HG03108 (cell line): Measurements from ENCODE around the gene KDM3B.
"Not testable (repeated sequence)": the region's sequence is repeated elsewhere in the genome, so short reads cannot be mapped to it uniquely, and the experiment has no call there.

ENCODE experiments used
- ATAC-seq: cut with Tn5 transposase; IDR thresholded peaks from one replicate; pipeline ENCODE4 v1.9.1; 2021; ENCODE audit warnings: moderate library complexity; ENCODE audit not compliant: unreplicated experiment

The KDM3B gene

DNA sequence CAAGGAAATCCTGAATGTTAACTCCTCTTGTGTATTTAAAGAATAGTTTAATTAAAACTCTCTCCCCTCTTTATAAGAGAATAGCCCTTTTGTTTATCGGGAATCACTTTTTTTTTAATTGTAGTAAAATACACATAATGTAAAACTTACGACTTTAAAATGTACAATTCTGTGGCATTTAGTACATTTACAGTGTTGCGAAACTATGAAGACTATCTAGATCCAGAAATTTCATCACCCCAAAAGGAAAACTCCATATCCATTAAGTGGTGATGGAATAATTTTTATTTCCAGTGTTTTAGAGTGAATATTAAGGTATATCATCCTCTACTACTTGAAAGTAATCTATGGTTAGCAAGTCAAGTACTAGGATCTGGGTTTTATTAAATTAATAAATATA lies 36.8 kb downstream of the KDM3B start:
- no peak for ATAC-seq

DNA sequence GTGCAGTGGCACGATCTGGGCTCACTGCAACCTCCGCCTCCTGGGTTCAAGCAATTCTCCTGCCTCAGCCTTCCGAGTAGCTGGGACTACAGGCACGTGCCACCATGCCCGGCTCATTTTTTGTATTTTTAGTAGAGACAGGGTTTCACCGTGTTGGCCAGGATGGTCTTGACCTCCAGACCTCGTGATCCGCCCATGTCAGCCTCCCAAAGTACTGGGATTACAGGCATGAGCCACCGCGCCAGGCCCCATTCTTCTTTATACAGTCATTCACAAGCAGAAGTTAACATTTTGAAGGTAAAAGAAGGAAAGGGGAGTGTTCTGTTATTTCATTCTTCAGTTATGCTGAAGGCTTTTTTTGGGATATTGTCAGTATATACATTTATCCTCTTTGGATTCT lies 37.4 kb downstream of the KDM3B start:
- not testable (repeated sequence) for ATAC-seq

DNA sequence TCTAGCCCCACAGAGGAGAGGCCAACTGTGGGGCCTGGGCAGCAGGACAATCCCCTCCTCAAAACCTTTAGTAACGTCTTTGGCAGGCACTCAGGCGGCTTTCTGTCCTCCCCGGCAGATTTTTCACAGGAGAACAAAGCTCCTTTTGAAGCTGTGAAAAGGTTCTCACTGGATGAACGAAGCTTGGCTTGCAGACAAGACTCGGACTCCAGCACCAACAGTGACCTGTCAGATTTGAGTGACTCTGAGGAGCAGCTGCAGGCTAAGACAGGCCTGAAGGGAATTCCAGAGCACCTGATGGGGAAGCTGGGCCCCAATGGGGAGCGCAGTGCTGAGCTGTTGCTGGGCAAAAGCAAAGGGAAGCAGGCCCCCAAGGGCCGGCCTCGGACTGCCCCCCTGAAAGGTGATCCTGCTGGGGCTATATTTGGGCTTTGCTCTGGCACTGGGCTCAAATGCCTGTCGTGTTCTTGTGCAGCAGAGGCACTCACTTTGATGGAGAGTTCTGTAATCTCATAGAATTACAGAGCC lies 39.4 kb downstream of the KDM3B start:
- no peak for ATAC-seq

DNA sequence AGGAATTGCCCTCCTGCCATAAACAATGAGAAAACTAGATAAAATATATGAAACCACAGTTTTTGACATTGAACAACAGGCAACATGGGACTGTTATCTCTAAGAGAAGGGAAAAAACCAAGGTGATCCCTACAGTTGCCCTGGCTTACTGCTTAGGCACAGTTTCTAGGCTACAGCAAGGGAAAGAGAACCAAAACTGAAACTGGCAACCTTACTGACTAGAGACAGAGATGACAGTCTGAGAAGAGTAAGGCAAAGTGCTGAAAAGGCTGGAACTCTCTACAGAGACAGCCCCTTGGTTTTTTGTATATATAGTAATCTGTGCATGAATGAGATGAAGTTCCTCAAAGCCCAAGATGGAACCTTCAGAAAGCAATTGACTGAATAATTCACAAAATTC lies 50.2 kb downstream of the KDM3B start:
- peak; percentile 84 for ATAC-seq

DNA sequence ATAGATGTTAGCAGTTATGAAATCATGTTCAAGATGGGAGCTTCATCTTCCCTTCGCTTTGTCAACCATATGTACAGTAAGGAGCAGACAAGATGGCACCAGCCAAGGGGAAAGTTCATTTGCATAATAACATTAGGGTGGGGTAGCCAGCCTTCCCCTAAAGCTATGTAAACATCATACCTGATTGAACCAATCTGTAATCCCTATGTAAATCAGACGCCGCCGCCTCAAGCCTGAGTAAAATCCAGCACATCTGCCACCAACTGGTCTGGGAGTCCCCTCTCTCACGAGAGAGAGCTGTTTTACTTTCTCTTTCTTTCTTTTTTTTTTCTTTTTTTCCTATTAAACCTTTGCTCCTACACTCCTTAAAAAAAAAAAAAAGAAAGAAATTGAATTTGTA lies 55.5 kb downstream of the KDM3B start:
- peak; percentile 71 for ATAC-seq

DNA sequence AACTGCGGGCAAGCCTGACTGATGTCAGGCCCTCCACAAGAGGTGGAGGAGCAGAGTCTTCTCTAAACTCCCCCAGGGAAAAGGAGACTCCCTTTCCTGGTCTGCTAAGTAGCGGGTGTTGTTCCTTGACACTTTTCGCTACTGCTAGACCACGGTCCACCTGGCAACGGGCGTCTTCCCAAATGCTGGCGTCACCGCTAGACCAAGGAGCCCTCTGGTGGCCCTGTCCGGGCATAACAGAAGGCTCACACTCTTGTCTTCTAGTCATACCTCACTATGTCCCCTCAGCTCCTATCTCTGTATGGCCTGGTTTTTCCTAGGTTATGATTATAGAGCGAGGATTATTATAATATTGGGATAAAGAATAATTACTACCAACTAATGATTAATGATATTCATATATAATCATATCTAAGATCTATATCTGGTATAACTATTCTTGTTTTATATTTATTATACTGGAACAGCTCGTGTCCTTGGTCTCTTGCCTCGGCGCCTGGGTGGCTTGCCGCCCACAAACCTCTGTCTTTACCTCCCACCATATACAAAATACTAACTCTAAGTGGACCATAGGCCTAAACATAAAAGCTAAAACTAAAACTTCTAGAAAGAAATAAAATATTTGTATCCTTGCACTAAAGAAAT lies 58.6 kb downstream of the KDM3B start:
- ATAC-seq, result not testable (repeated sequence)

DNA sequence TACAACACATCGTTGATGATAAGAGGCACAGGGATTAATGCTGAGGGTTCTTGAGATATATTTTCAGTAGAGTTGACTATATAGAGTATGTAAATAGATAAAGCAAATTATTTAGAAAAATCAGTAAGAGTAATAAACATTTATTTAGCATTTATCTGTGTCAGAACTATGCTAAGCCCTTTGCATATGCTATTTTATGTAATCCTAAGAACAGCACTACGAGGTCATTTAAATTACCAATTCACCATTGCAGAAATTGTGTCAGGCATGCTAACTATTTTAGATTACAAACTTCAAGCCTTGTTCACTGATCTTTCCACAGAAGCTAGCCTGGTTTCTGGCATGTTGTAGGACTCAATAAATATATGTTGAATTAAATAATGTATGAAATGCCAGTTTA lies 66.0 kb downstream of the KDM3B start:
- no peak for ATAC-seq

DNA sequence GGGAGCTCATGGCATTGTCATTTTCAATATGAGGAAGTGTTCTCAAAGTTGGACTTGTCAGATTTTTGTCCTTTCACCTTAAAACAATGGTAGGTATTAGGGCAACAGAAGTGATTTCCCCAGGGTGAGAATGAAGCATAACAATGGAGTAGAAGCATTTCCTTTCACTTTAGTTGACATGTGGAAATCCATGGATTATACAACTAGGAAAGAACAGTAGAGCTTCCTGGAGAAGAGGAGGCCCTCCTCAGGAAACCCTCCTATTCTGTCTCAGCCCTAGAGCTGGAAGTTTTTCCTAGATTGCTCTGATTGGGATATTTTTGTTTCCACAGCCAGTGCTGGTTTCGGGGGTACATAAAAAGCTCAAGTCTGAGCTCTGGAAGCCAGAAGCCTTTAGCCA lies 72.6 kb downstream of the KDM3B start:
- no peak for ATAC-seq

DNA sequence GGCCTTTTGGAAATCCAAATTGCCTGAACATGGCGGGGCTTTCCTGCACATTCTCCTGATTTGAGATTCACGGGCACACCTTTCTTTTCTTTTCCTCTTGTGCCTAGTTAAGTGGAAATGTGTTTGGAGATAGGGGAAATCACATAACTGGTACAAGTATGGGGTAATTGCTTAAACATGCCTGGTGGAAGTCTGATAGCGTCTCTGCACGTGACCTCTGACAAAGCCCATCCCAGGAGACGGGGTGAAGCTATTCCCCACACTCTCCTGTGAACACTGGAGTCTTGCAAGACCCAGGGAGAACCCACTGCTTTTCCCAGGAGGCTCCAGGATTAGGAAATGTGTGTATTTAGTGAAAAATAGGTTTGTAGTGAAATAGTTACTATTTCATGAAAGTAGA lies 83.5 kb downstream of the KDM3B start:
- ATAC-seq, result no peak

DNA sequence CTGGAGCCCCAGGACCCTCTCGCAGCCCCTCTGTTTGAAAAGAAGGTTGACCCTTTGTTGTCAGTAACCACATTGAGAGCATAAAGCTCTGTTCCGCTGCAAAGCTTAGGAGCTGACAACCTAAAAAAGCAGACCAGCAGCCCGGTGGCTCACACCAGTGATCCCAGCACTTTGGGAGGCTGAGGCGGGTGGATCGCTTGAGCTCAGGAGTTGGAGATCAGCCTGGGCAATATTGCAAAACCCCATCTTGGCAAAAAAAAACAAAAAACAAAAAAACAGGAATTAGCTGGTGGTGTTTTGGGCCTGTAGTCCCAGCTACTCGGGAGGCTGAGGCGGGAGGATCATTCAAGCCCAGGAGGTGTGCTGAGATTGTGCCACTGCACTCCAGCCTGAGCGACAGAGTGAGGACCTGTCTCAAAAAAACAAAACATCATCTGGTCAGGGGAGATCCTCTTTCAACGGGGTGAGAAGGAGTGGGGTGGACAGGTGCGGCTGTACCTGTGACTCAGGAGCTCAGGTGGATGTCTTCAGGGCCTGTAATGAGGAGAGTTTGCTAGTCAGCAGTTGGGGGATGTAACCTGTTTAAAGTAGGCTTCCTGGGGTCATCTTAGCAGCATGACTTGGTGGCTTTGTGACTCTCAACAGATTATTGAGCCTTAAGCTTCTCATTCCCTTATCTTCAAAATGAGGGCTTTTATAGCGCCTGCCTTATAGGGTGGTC lies 85.7 kb downstream of the KDM3B start:
- no peak for ATAC-seq

DNA sequence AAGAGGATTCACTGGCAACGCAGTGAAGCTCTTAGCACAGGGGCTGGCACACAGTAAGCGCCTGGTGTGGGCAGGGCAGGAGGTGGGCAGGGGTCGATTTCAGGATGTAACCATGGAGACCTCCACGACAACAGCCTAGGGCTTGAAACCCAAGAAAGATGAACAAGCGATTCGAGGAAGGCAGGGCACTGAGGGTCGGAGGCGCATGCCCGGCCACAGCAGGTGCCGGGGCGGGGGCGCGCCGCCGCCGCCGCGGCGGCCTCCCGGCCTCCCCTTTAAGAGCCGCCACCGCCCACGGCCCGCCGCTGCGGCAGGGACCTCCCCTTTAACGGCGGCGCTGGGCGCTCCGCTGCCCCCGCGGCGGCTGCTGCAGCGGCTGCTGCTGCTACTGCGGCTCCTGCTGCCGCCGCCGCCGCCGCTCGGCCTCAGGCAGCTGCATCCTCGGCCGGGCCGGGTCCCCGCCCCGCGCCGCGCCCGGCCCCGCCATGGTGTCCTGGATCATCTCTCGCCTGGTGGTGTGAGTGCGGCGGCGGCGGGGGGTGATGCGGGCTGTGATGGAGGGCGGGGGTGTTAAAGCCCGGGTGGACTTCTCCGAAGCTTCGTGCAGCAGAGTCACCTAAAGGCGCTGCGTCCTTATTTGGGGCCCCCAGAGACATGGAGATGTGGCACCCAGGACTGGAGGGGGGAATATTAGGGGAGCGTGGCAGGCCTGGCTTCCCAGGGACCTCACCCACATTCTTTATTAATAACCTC lies 86.4 kb downstream of the KDM3B start, which contains the start of gene REEP2:
Gene REEP2, plus strand, starts transcription at position 334 of the 753 bp plus-strand sequence. Its CDS starts 152 bp downstream, at position 486.
- peak; percentile 64 for ATAC-seq

DNA sequence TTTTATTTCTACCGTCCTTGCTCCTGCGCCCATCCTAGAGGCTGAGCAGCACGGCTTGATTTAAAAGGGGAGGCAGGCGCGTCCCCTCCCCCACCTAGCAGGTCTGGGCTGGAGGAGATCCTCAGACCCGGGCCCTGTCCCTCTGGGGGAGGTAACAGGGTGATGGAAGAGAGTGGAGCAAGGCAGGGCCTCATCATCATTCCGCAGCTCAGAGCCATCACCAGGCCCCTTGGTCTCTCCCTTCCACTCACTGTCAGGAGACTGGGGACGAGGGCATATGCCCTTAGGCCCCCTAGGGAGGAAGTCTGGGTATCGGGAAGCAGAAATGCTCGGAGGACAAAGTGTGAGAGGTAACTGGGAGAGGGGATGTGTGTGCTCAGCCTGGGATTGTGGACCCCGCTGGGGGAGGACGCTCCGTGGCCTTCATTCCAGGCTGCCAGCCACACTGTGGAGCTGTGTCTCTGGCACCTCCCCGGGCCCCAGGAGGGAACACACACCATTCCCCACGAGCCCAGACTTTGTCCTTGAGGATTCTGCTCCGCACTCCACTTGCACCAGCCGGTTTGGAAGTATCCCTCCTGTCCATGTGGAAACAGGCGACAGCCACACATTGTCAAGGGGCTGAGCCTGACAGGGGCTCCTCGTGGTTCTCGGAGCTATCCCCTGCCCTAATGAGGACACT lies 87.1 kb downstream of the KDM3B start:
- no peak for ATAC-seq

DNA sequence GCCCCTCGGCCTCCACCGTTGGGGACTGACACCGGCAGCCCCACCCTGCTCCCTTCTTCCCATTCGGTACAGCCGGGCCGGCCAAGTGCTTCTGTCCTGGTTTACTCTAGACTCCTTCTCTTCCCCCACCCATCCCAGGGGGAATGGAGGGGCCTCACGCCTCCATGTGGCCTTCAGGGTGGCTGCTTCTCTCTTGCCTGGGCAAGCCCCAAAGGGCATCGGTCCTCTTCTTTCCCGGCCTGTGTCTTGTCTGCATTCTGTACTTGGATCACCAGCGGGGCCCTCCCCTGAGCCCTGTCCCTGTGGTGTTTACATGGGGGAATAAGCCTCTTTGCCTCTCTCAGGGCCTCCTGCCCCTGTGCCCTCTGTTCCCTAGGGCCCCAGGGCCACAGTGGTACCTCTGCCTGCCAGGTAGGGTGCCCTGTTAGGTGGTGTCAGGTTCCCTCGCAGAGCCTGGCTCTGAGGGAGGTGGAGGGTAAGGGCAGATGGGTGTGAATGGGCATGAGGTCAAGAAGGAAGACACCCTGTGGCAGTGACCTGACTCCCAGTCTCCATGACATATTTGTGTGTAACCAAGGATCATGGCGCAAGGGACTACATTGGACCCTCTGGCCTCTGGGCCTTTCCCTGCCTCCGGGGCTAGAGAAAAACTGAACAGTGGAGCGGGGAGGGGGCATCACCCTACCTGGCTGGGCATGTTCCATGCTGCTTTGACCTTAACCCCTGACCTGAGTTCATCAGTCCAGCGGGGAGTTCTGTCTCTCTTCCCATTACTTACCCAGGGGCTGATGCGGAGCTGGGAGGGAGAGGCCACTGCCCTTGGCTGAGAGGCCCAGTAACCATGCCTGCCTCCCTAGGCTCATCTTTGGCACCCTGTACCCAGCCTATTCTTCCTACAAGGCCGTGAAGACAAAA lies 87.9 kb downstream of the KDM3B start:
- no peak for ATAC-seq

DNA sequence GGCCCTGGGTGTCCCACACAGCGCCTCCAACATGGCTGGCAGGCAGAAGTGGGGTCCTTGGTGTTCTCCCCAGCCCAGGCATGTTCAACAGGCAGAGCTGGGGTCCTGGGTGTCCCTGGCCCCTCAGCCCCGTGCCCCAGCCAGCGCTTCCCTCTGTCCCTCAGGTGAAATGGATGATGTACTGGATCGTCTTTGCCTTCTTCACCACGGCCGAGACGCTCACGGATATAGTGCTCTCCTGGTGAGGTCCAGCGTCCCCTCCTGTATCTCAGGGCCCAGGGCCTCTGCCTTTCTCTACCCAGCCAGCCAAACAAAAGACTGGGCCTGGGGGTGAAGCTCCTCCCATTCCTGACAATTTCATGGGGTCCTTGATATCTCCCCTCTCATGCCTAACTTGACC lies 88.7 kb downstream of the KDM3B start:
- no peak for ATAC-seq

DNA sequence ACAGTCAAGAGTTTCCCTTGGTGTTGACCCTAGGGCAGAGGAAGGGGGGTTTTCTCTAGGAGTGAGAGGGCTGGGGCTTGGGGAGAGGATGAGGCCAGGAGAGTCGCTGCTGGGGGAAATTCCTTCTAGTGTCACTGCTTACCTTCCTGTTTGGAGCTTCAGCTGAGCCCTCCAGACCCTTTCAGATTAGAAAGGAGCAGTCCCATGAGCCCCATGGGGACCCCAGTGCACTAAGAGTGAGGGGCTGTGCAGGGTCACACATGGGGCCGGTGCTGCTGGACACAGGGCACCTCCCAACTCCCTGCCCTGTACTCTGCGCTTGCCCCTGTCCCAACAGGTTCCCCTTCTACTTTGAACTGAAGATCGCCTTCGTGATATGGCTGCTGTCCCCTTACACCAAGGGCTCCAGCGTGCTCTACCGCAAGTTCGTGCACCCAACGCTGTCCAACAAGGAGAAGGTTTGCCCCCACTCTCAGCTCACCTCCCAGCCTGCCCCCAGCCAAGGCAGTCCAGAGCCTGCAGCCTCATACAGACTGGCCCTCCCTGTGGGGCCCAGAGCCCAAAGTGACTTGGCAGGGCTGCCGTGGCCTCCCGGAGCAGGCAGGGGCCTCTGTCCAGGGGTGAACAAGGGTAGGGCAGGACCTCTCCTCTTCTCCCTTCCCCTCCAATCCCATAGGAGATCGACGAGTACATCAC lies 91.7 kb downstream of the KDM3B start:
- ATAC-seq, result no peak

DNA sequence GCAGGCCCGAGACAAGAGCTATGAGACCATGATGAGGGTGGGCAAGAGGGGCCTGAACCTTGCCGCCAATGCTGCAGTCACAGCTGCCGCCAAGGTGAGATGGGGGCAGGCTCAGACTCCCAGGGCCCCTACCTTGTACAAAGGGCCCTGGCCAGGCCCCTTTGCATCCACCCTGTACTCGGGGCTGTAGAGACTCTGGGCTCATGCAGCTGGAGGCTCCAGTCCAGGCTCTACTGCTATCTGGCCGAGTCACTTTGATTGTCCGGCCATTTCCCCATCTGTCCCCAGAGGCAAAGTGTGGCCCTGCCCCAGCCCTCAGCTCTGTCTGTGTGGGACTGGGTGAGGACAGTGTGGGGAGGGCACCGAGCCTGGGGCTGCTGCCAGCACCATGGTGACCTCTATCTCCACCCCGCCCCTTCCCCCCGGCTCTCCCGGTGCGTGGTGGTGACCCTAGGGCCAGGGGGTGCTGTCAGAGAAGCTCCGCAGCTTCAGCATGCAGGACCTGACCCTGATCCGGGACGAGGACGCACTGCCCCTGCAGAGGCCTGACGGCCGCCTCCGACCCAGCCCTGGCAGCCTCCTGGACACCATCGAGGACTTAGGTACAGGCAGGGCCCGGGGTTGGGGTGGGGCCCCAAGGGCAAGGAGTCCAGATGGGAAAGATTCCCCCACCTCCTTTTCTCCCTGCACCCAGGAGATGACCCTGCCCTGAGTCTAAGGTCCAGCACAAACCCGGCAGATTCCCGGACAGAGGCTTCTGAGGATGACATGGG lies 92.5 kb downstream of the KDM3B start:
- no peak for ATAC-seq

DNA sequence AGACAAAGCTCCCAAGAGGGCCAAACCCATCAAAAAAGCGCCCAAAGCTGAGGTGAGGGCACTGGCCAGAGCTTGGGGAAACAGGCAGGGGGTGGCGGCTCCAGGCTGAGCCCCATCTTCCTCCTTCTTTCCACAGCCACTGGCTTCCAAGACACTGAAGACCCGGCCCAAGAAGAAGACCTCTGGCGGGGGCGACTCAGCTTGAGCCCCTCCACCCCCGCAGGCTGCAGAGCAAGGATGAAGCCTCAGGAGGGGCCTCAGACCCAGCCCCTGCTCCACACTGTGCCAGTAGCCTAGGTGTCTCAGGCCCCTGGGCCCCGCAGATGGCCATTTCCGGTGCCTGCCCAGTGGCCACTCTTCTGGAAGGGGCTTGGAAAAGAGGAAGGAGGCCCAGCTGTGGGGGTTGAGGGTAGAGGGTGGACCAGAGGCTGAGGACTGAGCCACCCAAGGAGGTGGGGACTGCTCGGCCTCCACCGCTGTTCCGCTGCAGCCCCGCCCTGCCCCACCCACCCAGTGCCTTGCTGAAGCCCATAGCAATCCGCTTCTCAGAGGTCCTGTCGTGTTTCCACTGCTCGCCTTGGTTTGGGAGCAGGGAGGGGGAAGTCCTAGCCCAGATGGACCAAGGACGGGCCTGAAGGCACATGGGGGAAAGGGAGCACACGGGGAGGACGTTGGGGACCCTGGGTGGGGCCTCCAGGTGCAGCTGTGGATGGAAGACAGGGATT lies 93.2 kb downstream of the KDM3B start:
- no peak for ATAC-seq

DNA sequence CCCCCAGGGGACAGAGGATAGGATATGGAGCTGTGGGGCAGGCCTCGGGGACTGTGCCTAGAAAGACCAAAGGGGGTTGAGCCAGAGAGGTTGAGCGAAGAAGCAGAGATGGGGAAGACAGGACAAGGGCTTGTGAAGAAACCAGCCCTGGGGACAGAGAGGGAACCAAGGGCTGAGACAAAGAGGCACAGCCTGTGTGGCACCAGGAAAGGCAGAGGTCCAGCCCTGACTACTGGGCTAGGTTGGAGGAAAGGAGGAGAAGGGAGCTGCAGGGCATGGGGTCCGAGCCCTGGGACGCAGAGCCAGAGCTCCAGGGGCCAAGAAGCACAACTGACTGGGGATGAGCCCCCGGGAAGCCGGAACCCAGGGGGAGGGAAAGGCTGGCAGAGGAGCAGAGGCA lies 95.6 kb downstream of the KDM3B start:
- ATAC-seq, result no peak
